Astrocyte (in vitro differentiated cells and primary cell): ENCODE data around the gene NDUFS3. TPM values are rescaled to one million over a fixed set of nuclear protein-coding genes. Genes with fewer than 3 reads are reported as not detected.
"Not testable (repeated sequence)": the region's sequence is repeated elsewhere in the genome, so short reads cannot be mapped to it uniquely, and the experiment has no call there.

Source experiments
- DNase-seq: peaks from one replicate; pipeline ENCODE4 v3.0.0-alpha.2; 2010; ENCODE audit warnings: low read depth
- FAIRE-seq: peaks from 2 replicates; lab custom pipeline; 2011; peaks lifted over from hg19 to GRCh38; lab: Jason Lieb, UNC
- H2AFZ ChIP-seq: 2 replicates; pipeline ENCODE4 v1.6.0; 2012; ENCODE audit warnings: low read depth, low read length, inconsistent platforms
- H3K27ac ChIP-seq: 2 replicates; pipeline ENCODE4 v1.5.1; 2011; ENCODE audit warnings: low read depth, low read length, inconsistent platforms
- H3K27me3 ChIP-seq: 2 replicates; pipeline ENCODE4 v1.6.0; 2011; ENCODE audit warnings: low read length, inconsistent platforms; ENCODE audit not compliant: insufficient read depth
- H3K36me3 ChIP-seq: 2 replicates; pipeline ENCODE4 v1.5.1; 2011; ENCODE audit warnings: low read length, inconsistent platforms; ENCODE audit not compliant: insufficient read depth
- H3K4me1 ChIP-seq: 2 replicates; pipeline ENCODE4 v1.5.1; 2011; ENCODE audit warnings: low read length, inconsistent platforms; ENCODE audit not compliant: insufficient read depth
- H3K4me2 ChIP-seq: 2 replicates; pipeline ENCODE4 v1.6.0; 2012; ENCODE audit warnings: low read length, inconsistent platforms
- H3K4me3 ChIP-seq: 2 replicates; pipeline ENCODE4 v1.5.1; 2011; ENCODE audit warnings: low read depth, mild to moderate bottlenecking, low read length, inconsistent platforms; ENCODE audit not compliant: insufficient read depth
- H3K79me2 ChIP-seq: 2 replicates; pipeline ENCODE4 v1.6.0; 2012; ENCODE audit warnings: mild to moderate bottlenecking, low read length, inconsistent platforms; ENCODE audit not compliant: insufficient read depth
- H3K9ac ChIP-seq: 2 replicates; pipeline ENCODE4 v1.6.0; 2012; ENCODE audit warnings: mild to moderate bottlenecking, low read length, inconsistent platforms
- H3K9me3 ChIP-seq: 2 replicates; pipeline ENCODE4 v1.5.1; 2012; ENCODE audit warnings: low read depth, mild to moderate bottlenecking, low read length, inconsistent platforms; ENCODE audit not compliant: insufficient read depth
- H4K20me1 ChIP-seq: 2 replicates; pipeline ENCODE4 v1.6.0; 2012; ENCODE audit warnings: low read length, inconsistent platforms; ENCODE audit not compliant: insufficient read depth
- H3K27ac Mint-ChIP-seq: one replicate; pipeline ENCODE4 v1.8.0; 2021; ENCODE audit warnings: mild to moderate bottlenecking, mixed read lengths; ENCODE audit not compliant: unreplicated experiment
- H3K27me3 Mint-ChIP-seq: one replicate; pipeline ENCODE4 v1.8.0; 2021; ENCODE audit warnings: low read depth, mixed read lengths; ENCODE audit not compliant: unreplicated experiment
- H3K36me3 Mint-ChIP-seq: one replicate; pipeline ENCODE4 v1.8.0; 2021; ENCODE audit warnings: low read depth, mixed read lengths; ENCODE audit not compliant: unreplicated experiment
- H3K4me1 Mint-ChIP-seq: one replicate; pipeline ENCODE4 v1.8.0; 2021; ENCODE audit warnings: low read depth, mixed read lengths; ENCODE audit not compliant: unreplicated experiment
- H3K4me3 Mint-ChIP-seq: one replicate; pipeline ENCODE4 v1.8.0; 2021; ENCODE audit warnings: mild to moderate bottlenecking, moderate library complexity, mixed read lengths; ENCODE audit not compliant: unreplicated experiment
- H3K9me3 Mint-ChIP-seq: one replicate; pipeline ENCODE4 v1.8.0; 2021; ENCODE audit warnings: mild to moderate bottlenecking, mixed read lengths; ENCODE audit not compliant: unreplicated experiment
- CTCF ChIP-seq: IDR thresholded peaks from 2 replicates; pipeline ENCODE4 v1.5.1; 2011; ENCODE audit warnings: low read depth, mild to moderate bottlenecking, inconsistent platforms, low read length, moderate library complexity; ENCODE audit not compliant: insufficient read depth
- EZH2 ChIP-seq: IDR thresholded peaks from 2 replicates; pipeline ENCODE4 v1.6.1; 2012; ENCODE audit warnings: mild to moderate bottlenecking, low read length, inconsistent platforms; ENCODE audit not compliant: insufficient read depth
- total RNA-seq: library from RNA; stranded (reverse); gene quantifications from 2 replicates; pipeline ENCODE4 v1.2.1, GENCODE V29; 2021

NDUFS3 gene
- total RNA-seq, 1 donor from 2014 or later = 80.7 TPM

DNA sequence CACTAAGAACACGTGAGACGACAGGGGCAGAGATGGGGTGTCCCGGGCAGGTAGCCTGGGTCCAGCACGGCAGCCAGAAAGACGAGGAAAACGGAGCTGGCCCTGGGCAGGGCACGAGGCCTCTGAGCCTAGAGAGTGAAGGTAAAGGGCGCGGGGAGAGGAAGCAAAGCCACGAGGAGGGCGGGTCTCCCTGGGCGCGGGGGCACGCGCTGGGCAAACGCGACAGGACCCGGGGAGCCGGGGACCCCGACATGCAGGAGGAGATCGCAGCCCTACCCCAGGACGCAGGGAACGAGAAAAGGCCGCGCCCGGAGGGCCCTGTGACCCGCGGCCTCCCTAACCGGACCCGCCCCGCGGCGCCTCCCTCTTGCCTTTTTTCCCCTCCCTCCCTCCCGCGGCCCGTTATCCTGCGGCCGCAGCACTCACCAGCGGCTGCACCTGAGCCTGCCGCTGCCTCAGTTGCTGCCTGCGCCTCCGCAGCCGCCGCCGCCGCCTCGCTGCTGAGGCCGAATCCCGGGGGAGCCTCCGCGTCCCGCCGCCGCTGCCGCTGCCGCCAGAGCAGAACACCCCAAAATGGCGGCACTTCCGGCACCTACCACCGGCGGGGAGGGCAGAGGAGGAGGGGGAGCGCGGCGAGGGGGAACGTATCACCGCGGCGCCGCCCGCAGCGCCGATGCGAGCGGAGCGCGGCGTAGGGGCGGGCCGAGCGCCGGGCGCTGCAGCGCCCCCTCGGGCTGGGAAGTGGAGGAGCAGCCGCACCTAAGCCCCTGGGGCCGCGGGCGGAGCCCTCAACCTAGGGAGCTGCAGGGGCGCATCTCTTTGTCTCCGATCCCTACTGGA lies 26.1 kb upstream of the NDUFS3 start, which contains the start of gene CELF1:
CELF1 (minus strand) TSS at position 567 of the 840 bp plus-strand sequence. CDS start 53,609 bp downstream, outside the sequence.
- Mint-ChIP-seq H3K36me3 (peaks cover 5% of the 10 kb centered on the region), H3K27me3 (no peaks in the 10 kb centered on the region), H3K4me3 (peak within 1 kb of the TSS; percentile 99), H3K9me3 (no peaks in the 10 kb centered on the region), H3K4me1 (peaks cover 13% of the 10 kb centered on the region), H3K27ac (peak within 1 kb of the TSS; percentile 99)
- peak within 1 kb of the TSS; percentile 95 for H3K9ac ChIP-seq
- peak; percentile 57 for TF ChIP-seq CTCF
- no peak for TF ChIP-seq EZH2
- H3K27me3 ChIP-seq = no peaks in the 10 kb centered on the region
- H4K20me1 ChIP-seq = peaks cover 45% of the 10 kb centered on the region
- peak within 1 kb of the TSS; percentile 99 for H2AFZ ChIP-seq
- DNase-seq (peak; percentile 63), FAIRE-seq (no peak)
- no peaks in the 10 kb centered on the region for H3K9me3 ChIP-seq
- H3K4me2 ChIP-seq = peak within 1 kb of the TSS; percentile 97
- H3K4me1 ChIP-seq = peaks cover 6% of the 10 kb centered on the region
- peak within 1 kb of the TSS; percentile 83 for H3K4me3 ChIP-seq
- H3K27ac ChIP-seq = peak within 1 kb of the TSS; percentile 83
- no peaks in the 10 kb centered on the region for H3K36me3 ChIP-seq
- H3K79me2 ChIP-seq = peaks cover 55% of the 10 kb centered on the region

GRCh38 chr11:47553406-47553743 lies 25.5 kb upstream of the NDUFS3 start:
- H3K9me3 ChIP-seq = no peaks in the 10 kb centered on the region
- H3K4me2 ChIP-seq = peak overlapping the region; percentile 97
- no peak for DNase-seq
- H3K4me3 ChIP-seq = peak overlapping the region; percentile 76
- H4K20me1 ChIP-seq = peaks cover 39% of the 10 kb centered on the region
- TF ChIP-seq EZH2 (no peak), CTCF (no peak)
- no peaks in the 10 kb centered on the region for H3K36me3 ChIP-seq
- peaks cover 6% of the 10 kb centered on the region for H3K4me1 ChIP-seq
- H3K27me3 Mint-ChIP-seq = no peaks in the 10 kb centered on the region
- no peaks in the 10 kb centered on the region for H3K27me3 ChIP-seq
- H3K4me3 Mint-ChIP-seq = peak overlapping the region; percentile 78
- peaks cover 49% of the 10 kb centered on the region for H3K79me2 ChIP-seq
- peaks cover 13% of the 10 kb centered on the region for H3K4me1 Mint-ChIP-seq
- FAIRE-seq = no peak
- peak overlapping the region; percentile 77 for H3K9ac ChIP-seq
- no peaks in the 10 kb centered on the region for H3K9me3 Mint-ChIP-seq
- peak overlapping the region; percentile 47 for H3K27ac ChIP-seq
- peak overlapping the region; percentile 99 for H2AFZ ChIP-seq
- peaks cover 5% of the 10 kb centered on the region for H3K36me3 Mint-ChIP-seq
- H3K27ac Mint-ChIP-seq = peak overlapping the region; percentile 10

- H3K79me2 ChIP-seq = peaks cover 12% of the 10 kb centered on the region
- H3K4me1 ChIP-seq, H3K4me3 Mint-ChIP-seq, H3K36me3 Mint-ChIP-seq, H3K27ac Mint-ChIP-seq, H2AFZ ChIP-seq, H3K36me3 ChIP-seq, H3K4me1 Mint-ChIP-seq, H3K4me2 ChIP-seq, FAIRE-seq, H3K4me3 ChIP-seq, H3K9me3 ChIP-seq, H3K27me3 ChIP-seq, H3K27ac ChIP-seq, H3K9ac ChIP-seq, H3K9me3 Mint-ChIP-seq, H3K27me3 Mint-ChIP-seq, DNase-seq, H4K20me1 ChIP-seq: not testable (repeated sequence)
Observed at GRCh38 chr11:47557004-47557403, 21.9 kb upstream of the NDUFS3 start.
